HG03432 (cell line): ENCODE results near the gene CDH13.

Experiments
- ATAC-seq: cut with Tn5 transposase; IDR thresholded peaks from one replicate; pipeline ENCODE4 v1.9.1; 2021; ENCODE audit warnings: mild to moderate bottlenecking, moderate library complexity; ENCODE audit not compliant: unreplicated experiment

The CDH13 gene

DNA sequence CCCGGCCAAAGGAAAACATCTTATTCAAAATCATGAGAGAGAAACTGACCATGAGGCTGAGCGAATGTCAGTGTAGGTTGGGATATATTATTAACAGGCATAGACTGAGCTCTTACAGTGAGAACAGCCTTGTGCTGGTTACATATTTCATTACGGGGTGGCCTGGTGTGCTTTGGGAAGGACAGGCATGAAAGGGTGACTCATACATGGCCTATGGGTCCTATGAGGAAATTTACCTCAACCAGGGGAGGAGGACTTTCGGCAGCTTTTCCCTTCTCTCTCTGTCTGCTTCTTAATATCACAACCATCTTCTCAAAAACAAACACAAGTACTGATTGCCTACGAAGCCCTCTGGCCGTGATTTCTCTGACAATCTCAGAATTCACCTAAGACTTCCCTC is 579.1 kb downstream of the CDH13 start:
- no peak for ATAC-seq

- ATAC-seq, result no peak
Measured at GRCh38 chr16:83206426-83206825, 579.7 kb downstream of the CDH13 start.

GRCh38 chr16:83211711-83212110 is 584.9 kb downstream of the CDH13 start:
- ATAC-seq, result no peak

DNA sequence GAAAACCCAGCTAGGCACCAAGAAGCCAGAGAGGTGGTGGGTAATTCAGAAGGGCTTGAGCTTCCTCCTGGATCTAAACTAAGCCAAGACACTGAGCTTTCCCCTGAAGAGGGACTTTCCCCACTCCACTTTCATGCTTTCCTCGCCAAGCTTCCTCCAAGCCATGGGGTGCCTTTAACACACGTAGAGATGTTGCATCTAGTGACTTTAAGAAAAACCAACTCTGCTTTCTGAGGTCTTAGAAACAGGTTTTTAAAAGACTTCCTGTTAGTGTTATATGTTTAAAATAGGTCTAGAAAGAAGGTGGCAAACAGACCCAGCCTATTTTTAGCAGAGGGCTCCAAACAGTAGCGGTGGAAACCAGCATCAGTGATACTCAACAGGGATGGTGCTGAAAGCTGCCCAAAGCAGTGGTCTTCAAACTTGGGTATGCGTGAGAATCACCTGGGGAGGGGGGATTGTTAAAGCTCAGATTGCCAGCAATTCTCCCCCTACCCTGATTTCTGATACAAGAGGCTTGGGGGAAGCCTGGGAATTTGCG is 585.6 kb downstream of the CDH13 start:
- no peak for ATAC-seq

DNA sequence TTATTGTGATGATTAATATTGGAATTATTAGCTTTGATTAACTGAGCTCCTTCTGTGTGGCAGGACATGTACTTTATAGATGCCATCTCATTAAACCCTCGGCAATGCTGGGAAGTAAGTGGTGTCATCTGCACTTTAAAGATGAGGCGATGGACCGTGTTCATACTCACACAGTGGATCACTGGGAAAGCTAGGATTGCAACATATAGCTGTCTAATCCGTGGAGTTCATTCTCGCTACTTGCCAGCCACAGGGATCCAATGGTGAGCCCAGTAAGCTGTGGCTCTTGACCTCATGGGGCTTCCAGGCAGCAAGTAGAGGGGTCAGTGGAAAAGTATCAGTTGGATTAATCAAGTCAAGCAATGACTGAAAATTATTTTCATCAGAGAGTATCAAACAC is 587.9 kb downstream of the CDH13 start:
- no peak for ATAC-seq

- ATAC-seq, result no peak
Measured at GRCh38 chr16:83215406-83216001, 588.7 kb downstream of the CDH13 start.

- ATAC-seq, result no peak
Measured at GRCh38 chr16:83219285-83219684, 592.5 kb downstream of the CDH13 start.

DNA sequence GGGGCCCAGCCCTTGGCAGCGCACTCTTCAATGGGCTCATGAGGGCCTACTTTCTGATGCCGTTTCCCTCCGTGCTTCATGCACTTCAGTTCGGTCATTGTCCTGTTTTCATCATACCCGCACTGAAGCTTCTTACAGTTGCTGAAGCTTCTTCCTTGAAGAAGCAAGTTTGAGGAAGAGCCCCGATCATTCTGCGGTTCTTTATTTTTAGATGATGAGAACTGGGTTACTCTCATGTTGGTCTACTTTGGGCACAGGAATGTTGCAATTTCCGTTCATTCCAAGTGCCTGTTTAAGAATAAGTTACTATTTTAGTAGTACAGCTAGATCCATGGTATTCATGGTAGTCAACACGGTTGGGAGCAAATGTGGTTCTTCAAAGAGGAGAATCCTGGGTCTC is 593.3 kb downstream of the CDH13 start:
- no peak for ATAC-seq

GRCh38 chr16:83224642-83225041 is 597.9 kb downstream of the CDH13 start:
- ATAC-seq, result no peak

- ATAC-seq, result no peak
Measured at GRCh38 chr16:83227336-83227735, 600.6 kb downstream of the CDH13 start.

- no peak for ATAC-seq
Measured at GRCh38 chr16:83231729-83232128, 605.0 kb downstream of the CDH13 start.

DNA sequence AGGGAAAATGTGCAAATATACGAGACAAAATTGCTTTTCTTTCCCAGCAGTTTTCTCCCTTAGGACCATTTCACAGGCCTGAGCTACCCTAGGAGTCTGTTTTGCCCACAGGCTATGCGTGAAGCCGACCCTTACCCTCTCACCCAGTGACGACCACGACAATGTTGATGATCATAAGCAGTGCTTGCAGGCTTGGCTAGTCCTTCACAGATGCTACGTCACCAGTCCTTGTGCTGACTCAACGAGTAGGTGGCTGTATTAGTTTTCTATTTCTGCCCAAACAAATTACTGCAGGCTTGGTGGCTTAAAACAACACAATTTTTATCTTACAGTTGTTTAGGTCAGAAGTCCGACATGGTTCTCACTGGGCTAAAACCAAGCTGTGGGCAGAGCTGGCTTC is 606.4 kb downstream of the CDH13 start:
- ATAC-seq, result no peak

- ATAC-seq, result no peak
Measured at GRCh38 chr16:83238949-83239691, 612.4 kb downstream of the CDH13 start.

- no peak for ATAC-seq
Measured at GRCh38 chr16:83244057-83244456, 617.3 kb downstream of the CDH13 start.

GRCh38 chr16:83245061-83245460 is 618.3 kb downstream of the CDH13 start:
- ATAC-seq, result no peak

- ATAC-seq, result no peak
Measured at GRCh38 chr16:83247767-83248372, 621.1 kb downstream of the CDH13 start.

DNA sequence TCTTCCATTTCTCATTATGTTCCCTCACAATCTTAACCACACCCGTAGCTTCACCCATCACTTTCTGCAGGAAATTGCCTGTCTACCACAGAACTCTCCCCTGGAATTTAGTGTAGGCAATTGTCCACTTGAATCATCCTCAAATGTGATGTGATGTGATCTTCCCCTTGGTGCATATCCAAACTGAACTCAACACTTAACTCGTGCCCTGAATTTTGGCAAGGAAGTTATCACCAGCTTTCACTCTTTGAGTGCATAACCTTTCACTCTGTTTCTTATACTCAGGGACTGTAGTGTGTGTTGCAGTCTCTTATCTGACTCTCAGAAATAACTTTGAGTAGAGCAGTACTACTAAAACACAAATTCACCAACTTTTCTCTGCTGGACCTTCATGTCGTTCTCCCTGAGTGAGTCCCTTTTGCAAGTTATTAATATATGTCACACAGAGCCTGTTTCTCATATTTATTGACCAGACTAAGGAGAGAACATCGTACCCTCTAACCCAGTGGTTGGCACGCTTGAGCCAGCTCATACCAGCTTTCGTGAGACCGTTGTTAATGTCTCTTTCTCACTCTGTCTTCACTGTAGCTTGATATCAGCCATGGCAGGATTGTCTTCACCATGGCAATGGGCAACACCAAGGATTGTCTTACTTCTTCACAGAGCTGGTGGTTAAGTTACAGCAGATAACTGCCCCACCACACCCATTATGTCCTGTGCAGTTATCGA is 622.1 kb downstream of the CDH13 start:
- no peak for ATAC-seq

DNA sequence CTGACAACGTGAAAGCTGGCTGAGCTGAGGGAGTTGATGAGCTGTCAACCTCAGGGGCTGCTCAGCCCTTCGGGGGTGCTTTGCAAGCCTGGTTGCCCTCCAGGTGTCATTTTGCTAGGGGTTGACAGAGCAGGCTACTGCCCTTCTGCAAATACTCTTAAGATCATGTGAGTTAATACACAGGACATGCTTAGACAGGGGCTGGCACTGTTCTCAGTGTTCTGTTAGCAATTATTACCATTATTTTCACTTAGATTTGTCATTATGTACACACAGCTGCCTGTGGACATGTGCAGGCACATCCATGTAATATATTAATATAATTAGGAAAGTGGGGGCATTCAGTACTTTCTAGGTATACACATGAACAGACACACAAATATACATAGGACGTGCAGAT is 626.8 kb downstream of the CDH13 start:
- no peak for ATAC-seq

DNA sequence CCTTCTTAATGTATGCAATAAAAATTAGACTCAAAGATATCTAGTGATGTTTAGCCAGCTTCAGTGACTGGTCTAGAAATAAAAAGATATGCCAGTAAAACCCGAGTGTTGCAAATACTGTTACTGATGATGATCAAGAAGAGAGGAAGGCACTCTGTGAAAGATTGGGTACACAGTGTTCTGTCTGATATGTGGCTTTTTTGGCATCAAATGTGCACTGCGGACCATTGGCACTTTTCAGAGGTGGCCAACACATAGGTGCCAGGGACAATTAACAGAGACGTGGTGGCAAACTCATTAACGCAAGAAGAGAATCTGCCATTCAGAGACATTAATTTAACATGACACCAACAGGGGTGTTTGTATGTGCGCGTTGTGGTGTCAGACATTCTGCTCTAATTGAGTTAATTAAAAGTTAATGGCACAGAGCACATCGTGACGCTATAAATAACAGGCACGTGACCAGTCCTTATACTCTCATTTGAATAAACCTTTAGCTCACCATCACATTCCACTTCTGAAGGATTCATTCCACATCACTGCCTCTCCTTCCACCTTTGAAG is 631.7 kb downstream of the CDH13 start:
- ATAC-seq, result no peak

- no peak for ATAC-seq
Measured at GRCh38 chr16:83266848-83267553, 640.2 kb downstream of the CDH13 start.
